ENCODE measurements around the gene COL12A1. TPM values are rescaled to one million over a fixed set of nuclear protein-coding genes. Genes with fewer than 3 reads are reported as not detected.

COL12A1 gene
- polyA plus RNA-seq, 4 donors: 78.5 to 141 (median 82.6) TPM

DNA sequence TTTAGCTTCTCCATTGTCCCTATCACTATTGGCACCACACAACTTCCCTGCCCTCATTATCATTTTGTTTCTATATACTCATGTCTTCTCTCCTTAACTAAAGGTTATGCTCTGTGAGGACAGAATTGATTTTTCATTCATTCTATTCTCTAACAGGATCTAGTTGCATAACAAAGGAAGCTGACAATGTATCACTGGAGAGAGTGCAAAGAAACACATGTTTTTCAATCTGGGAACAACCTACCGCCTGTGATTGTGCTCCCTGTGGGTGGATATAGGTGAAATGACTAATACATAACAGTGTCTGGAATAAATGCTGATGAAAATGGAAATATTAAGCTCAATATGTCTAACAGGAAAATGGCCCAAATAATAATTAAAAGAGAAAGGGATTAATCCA is 56.6 kb downstream of the COL12A1 start:
- no peak for DNase-seq (ENCODE audit: low read depth in 4 of 4, low spot score in 3 of 4)

DNA sequence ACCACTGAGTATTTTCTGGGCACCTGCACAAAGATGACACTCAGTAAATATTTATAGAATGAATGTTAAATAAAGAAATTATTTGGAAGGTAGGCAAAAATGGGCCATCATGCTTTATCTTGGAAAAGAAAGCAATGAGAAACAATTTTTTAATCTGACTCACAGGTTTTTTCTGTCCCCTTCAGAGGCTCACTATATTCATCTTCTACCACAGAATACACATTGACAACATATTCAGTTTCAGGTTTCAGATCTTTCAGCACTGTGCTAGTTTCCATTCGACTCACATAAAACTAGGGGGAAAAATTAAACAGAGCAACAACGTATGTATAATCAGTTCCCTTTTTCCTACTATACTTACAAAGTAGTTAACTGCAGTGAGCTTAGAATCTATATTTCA is 58.3 kb downstream of the COL12A1 start:
- DNase-seq (ENCODE audit: low read depth in 4 of 4, low spot score in 3 of 4): no peak

DNA sequence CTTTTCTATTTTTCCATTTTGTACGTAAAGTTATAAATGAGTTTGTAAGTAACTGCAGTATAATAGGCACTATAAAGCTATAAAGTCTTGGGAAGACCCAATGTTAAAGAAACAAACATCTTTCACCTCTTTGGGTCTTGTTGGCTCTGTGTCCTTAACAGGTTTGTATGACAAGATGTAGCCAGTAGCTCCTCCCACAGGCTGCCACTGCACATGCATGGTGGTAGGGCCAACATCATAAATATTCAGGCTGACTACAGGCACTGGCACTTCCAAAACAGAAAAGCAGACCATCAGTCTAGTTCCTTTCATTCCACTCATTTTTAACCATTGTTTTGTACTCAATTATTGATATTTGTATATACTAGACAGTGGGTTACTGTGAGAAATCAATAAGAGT is 59.9 kb downstream of the COL12A1 start:
- no peak for DNase-seq (ENCODE audit: low read depth in 4 of 4, low spot score in 3 of 4)

DNA sequence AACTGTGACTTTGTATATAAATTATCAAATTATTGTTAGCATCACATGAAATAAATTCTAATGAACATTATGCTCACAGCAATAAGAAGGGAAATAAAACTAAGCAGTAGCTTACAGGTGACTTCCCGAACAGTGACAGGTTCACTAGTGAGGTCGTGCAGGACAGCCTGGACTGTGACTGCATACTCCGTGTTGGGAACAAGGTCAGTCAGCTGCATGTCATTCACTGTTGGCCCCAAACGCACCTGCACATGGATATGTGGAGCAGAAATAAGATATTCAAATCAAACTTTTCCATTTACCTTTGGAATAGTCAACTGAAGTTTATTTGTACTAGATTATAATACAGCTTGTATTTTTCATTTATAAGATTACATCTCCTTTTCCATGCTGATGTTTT is 60.6 kb downstream of the COL12A1 start:
- no peak for DNase-seq (ENCODE audit: low read depth in 4 of 4, low spot score in 3 of 4)

DNA sequence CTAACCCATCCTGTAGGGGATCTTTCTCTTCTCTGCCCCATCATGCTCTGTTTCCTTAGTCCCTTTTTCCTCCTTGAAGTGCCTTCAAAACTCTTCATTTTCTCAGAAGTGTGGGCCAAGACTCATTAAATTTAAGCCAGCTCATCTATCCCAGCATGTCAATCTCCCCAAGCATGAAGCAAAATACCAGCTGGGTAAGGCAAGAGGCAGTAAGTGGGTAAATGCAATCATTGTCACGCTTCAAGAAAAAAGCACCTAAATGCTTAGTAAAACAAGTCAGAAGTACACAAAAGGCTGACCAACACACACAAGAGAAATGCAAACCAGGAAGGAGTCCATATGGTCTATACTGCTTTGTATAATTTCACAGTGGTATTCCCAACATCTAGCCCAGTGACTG is 61.5 kb downstream of the COL12A1 start:
- DNase-seq (ENCODE audit: low read depth in 4 of 4, low spot score in 3 of 4): no peak

DNA sequence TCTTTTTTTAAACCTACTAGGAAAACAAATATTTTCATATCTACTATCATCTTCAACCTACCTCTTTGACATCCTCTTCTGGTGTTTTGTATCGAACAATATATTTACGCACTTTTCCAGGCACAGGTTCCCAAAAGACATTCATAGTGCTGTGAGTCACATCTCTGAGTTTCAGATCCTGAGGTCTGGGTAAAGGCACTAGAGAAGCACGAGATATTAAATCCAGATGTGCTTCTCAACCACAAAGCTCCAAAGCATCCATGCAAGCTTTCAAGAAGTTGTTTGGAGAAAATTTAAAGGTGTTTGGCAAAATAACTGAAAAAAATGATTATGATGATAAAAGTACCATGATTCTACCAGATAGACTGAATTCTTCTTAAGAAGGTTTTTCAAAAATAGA is 62.7 kb downstream of the COL12A1 start:
- DNase-seq (ENCODE audit: low read depth in 4 of 4, low spot score in 3 of 4): no peak

DNA sequence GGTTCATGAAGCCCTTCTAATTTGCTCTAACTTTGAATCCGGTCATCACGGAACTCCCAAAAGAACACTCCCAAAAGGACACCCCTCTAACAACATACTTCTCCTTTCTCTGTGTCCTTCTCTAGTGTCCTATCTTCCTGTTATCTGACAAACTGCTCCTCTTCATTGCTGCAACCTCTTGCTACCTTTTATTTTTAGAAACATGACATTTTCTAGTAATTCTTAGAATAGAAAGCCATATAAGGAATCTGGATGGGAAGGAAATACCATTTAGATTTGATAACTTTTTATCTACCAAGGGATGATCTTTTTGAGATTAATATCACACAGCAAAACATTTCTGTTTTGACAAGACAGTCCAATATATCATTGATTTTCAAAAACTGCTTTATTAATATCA is 63.1 kb downstream of the COL12A1 start:
- no peak for DNase-seq (ENCODE audit: low read depth in 4 of 4, low spot score in 3 of 4)

DNA sequence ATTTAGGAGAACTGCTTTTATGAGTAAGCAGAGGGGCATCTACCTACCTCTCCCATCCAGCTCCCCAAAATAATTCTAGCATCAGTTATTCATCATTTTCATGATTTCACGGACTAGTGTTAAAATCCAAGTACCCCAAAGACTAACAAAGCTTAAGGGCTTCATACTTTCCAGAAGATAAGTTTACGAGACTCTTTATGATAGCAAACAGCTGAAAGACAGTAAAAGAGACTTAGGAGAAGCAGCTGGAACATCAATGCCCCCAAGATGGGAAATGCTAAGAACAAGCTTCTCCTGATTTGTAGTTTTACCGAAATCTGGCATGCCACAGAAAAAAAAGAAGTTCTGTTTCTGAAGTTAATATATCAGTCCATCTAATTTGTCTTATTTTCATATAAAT is 70.0 kb downstream of the COL12A1 start:
- no peak for DNase-seq (ENCODE audit: low read depth in 4 of 4, low spot score in 3 of 4)

DNA sequence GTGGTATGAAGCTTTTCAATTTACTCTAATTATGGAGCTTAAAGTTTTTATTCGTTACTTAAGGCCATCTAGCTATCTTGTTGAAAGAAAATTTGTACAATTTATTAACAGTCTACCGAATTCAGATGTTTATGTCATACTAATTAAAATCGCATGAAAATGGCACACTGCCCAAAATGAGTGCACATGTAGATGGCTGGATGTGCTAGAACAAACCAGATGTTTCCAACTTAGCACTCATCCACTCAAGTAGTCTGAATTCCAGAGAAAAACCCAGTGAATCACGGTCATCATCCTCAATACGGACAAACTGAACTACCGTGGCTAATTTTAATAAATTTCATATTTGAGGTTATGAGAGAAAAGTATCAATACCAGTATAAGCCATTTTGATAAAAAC is 70.4 kb downstream of the COL12A1 start:
- no peak for DNase-seq (ENCODE audit: low read depth in 4 of 4, low spot score in 3 of 4)

DNA sequence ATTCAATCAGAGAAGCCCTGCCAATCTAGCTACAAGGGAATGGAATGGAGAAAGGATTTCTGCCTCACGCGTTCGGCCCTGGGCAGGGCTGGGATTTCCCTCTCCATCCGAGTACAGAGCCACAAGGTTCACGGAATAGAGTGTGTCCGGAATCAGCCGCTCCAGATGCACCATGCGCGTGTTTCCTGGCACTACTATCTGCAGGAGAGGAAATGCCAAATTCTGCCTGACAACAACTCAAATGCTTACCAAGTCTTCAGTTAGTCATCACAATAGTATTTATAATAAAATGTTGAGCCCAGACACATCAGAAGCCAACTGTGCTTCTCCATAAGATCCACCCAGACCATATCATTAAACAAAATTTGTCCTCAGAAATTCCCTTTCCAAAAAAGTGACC is 75.1 kb downstream of the COL12A1 start:
- DNase-seq (ENCODE audit: low read depth in 4 of 4, low spot score in 3 of 4): no peak

DNA sequence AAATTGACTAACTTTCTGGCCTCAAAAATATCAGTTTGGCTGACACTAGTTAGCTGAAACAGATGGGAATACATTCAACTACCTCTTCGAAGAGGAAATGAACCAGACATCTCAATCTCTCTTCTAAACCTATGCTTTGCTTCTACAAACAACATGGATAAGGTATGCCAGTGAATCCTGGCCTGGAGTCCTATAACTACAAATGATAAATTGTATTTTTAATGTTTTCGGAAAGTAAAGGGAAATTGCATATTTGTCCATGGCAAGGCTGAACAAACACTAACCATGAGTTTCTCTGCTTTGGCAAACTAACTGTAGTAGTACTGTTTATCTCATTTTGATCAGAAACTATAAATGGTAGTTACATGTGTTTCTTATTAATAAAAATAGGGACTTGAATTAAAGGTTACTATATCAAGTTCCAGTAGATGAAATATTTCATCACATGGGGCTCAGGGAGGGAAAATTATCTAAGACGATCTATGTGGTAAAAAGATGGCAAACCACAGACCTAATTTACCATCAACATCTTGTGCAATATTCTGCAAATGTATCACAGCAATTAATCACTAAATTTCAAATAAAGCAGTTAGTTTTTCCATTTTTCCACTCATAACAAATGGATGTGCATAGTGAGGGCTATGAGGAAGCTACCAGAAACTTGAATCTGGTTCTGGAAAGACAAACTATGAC is 76.8 kb downstream of the COL12A1 start:
- no peak for DNase-seq (ENCODE audit: low read depth in 4 of 4, low spot score in 3 of 4)

DNA sequence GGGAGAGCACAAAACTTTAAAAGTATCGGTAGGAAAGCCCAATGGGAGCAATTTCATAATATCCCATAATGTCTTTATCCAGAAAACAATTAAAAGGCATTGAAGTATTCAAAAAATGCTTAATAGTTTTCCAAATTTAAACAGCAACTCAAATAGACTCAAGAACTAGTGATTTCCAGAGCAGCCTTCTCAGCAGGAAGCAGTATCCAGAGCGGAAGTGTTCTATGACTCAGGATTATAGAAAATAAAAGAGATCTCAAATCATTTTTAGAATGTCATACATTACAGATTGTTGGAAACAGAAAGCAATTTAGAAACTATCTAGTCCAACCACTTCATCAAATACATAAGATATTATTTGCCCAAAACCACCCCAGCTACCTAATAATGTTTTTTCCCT is 79.3 kb downstream of the COL12A1 start:
- no peak for DNase-seq (ENCODE audit: low read depth in 4 of 4, low spot score in 3 of 4)

DNA sequence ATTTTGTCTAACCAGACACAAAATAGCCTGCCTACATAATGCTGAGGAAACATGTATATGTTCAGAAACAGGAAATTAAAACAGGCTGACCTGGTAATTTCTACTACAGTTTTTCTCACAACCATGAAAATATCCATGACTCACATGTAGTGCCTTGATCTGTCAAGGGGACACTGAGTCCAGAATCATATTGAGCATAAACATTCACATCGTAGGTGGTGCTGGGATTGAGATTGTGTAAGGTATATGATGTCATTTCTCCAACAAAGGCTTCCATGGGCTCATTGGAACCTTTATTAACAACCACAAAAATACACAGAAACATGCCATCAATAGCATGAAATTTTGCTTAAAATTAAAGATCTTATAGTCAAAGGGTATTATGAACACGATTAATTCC is 80.9 kb downstream of the COL12A1 start:
- DNase-seq (ENCODE audit: low read depth in 4 of 4, low spot score in 3 of 4): no peak

DNA sequence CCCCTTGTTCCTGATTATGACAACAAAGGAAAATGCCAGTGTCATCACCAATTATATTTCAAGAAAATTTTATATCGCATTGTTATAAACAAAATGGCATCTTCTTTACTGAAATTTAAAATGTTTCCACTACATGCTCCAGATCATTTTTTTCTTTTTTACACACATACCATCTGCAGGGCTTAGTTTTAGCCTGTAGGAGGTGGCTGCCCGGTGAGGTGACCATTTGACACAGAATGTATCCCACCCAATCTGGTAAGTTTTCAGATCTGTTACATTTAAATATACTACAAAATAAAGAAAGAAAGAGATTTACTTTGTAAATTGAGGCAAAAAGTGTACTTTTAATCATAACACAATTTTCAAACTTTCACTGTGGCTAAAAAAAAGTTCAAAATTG is 81.8 kb downstream of the COL12A1 start:
- DNase-seq (ENCODE audit: low read depth in 4 of 4, low spot score in 3 of 4): no peak

DNA sequence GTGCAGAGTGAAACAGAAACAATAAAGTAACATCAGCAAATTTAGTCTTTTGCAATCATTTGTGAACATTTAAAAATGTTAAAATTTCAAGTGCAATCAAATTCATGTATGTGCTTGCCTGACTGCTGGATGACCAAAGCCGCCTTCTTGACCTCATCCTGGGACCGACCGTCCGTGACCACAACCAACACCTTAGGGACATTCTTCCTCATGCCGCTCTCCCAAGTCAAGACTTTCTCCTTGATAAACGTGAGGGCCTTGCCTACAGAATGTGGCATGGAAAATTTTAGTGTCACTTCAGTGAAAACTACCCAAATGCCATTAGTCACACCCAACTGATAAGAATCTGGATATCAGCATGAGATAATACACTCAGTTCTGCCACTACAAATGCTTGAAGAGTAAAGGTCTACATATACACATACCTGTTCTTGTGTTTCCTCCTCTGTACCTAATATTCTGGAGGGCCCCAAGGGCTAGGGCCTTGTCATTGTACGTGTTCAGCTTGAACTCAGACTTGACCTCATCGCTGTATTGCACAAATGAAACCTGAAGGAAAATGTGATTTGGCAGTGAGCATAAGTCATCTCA is 86.8 kb downstream of the COL12A1 start:
- DNase-seq (ENCODE audit: low read depth in 4 of 4, low spot score in 3 of 4): no peak

DNA sequence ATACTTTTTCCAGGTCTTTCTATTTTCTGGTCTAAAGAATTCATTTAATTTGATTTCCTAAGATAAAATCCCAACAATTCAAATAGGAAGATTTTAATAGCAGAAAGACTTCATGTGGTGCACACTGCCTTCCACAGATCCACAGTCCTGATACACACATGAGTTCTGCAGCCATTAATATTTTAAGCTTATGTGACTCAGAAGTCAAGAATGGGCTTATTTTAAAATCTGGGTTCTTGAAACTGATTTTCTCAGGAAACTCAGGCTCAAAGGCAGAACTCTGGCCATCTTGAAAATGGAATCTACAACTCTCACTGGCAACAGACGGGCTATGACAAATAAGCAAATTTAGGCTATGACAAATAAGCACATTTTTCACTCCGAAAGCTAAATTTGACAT is 88.2 kb downstream of the COL12A1 start:
- DNase-seq (ENCODE audit: low read depth in 4 of 4, low spot score in 3 of 4): no peak

DNA sequence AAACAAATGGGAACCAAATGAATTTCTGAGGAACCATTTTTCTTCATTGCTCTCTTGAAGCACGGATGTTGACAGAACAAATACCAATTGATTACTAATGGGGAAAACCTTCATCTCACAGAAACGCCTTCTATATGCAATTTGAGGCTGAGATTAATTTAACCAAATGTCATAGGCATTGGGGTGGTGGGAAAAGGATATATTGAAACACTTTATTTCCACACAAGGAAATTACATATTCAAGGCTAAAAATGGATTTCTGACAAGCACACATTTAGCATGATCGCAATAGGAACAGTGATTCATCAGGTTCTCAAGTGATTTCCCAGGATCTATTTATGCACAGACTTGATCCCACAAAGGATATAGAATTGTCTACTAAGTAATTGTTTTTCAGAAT is 88.9 kb downstream of the COL12A1 start:
- DNase-seq (ENCODE audit: low read depth in 4 of 4, low spot score in 3 of 4): no peak

DNA sequence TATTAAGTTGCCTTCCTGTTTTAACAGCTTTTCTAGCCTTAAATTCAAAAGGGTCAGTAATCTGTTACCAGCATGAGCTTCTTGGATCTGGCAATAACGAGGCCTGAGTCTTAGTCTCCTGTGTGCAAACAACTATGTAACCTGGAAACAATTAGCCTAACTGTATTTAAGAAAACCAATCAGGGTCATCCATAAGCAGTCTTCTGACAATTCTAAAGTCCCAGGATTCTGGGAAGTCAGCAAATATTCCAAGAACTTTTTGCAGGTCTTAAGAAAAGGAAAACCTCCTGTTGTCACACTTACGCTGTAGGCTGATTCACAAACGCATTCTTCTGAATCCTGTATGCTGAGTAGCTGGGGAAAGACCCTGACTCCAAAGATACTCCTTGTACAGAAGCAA is 90.4 kb downstream of the COL12A1 start:
- no peak for DNase-seq (ENCODE audit: low read depth in 4 of 4, low spot score in 3 of 4)

DNA sequence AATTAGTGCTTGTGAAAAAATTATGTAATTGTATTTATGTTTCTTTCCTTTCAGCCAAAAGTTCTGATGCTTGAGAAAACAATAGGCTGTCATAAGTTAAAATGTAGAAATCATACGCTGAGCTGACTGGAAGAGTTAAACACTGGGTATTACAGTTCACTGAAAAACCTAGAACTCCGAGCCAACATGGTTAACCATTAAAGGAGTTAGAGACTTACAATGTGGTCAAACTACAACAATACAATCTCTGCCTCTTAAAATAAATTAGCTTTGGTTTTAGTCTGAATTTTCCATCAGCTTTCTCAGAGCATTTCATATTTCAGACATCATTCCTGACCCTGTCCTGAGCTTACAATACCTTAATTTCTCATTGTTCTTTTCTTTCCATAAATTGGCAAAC is 91.0 kb downstream of the COL12A1 start:
- no peak for DNase-seq (ENCODE audit: low read depth in 4 of 4, low spot score in 3 of 4)

DNA sequence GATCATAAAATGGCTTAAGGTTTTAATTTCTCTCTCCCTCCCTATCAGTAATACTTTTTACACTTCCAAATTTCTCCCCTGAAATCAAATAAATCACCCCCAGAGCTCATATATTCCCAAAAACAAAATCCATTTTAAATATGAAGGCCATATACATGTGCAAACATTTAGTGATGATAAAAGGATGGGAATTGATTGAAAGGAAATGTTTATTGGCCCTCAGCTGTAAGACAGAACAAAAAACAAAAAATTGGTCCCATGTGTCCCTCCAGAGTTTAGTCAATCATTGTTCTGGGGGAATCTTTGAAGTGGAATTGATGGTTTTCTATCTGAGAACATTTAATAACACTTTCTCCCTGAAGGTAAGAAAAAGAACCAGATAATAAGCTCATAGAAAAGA is 91.7 kb downstream of the COL12A1 start:
- no peak for DNase-seq (ENCODE audit: low read depth in 4 of 4, low spot score in 3 of 4)

DNA sequence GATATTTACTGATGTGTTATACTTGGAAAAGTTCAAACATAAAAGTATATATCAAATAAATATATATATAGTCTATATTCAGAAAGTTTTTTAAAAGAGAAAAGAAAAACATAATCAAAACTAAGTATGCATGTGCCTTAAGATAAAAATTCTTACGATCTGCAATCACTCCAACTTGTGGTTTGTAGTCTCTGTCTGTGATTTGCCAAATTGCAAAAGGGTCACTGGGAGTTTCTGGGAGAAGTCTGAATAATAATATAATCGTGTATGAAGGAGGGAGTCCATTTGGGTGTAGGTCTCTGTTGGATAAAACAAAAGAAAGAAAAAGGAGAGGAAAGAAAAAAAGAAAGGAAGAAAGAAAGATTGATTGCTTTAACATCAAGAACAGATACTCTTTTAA is 92.4 kb downstream of the COL12A1 start:
- DNase-seq (ENCODE audit: low read depth in 4 of 4, low spot score in 3 of 4): no peak

DNA sequence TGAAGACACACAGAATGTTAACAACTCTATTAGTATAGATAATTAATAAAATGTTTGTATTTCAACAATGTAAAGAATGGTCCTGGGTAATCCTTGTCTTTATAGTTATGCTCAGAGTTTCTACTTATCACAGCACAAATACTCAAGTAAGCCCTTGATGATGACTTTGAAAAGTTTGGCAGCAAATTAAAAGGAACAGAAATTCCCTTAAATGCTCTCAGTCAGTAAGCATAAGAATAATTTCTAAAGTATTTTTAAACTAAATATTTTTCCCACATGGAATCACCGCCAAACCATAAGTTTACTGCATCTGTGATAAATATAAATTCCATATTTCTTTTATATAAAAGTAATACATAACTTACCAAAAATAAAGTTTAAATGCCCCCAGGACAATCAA is 96.1 kb downstream of the COL12A1 start:
- no peak for DNase-seq (ENCODE audit: low read depth in 4 of 4, low spot score in 3 of 4)

DNA sequence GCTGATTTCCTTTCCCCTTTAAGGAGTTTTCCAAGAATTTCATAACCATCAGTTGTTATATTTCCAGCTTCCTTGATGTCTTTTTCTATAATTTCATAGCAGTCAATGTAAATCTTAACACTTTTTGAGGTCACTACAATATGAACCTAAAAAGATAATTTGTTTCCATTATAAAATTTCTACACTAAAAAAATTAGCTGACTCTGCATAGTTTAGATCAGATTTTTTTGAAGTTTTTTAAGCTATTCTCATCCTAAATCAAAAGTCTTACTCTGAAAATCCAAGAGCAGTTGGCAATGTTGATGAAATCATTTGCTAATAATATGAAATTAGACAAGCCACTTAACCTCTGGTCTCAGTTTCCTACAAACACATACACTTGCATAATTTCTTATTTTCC is 96.8 kb downstream of the COL12A1 start:
- DNase-seq (ENCODE audit: low read depth in 4 of 4, low spot score in 3 of 4): no peak
